ENCODE measurements around the gene CCL13.

The CCL13 gene

DNA sequence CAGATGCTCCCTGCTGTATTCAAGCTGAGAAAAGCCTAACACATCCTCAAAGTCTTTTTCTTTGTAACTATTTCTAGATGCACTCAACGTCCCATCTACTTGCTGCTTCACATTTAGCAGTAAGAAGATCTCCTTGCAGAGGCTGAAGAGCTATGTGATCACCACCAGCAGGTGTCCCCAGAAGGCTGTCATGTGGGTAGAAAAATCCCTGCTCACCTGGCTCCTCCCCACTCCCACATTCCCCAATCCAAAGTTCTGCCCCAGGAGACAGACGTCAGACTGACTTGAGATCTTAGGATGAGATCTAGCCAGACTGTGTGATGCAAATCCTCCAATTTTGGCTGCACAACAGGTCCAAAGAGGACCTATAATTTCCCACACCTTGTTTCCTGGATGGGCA lies 1.1 kb downstream of the CCL13 start:
- TF ChIP-seq ISL1 (CRISPR knock-in tag; IDR thresholded peaks at IDR 0.05) (no peak), ESRRG (CRISPR knock-in tag; IDR thresholded peaks at IDR 0.05) (no peak), ZFP3 (CRISPR knock-in tag; IDR thresholded peaks at IDR 0.05) (no peak), OSR1 (CRISPR knock-in tag; IDR thresholded peaks at IDR 0.05) (no peak), ZFP30 (CRISPR knock-in tag; IDR thresholded peaks at IDR 0.05) (no peak), POU6F1 (CRISPR knock-in tag; IDR thresholded peaks at IDR 0.05; ENCODE audit: borderline replicate concordance, low read depth) (no peak), GLIS3 (CRISPR knock-in tag; IDR thresholded peaks at IDR 0.05) (no peak), RARB (CRISPR knock-in tag; IDR thresholded peaks at IDR 0.05) (no peak), TCF4 (CRISPR knock-in tag; IDR thresholded peaks at IDR 0.05; ENCODE audit: borderline replicate concordance) (no peak), TSHZ2 (CRISPR knock-in tag; IDR thresholded peaks at IDR 0.05) (no peak), ZNF8 (CRISPR knock-in tag; IDR thresholded peaks at IDR 0.05) (no peak), ARNTL (CRISPR knock-in tag; IDR thresholded peaks at IDR 0.05; ENCODE audit: borderline replicate concordance, low read depth) (no peak), SNAI2 (CRISPR knock-in tag; IDR thresholded peaks at IDR 0.05) (no peak), ZNF565 (CRISPR knock-in tag; conservative IDR thresholded peaks at IDR 0.05; ENCODE audit: low read depth) (no peak), CSDC2 (CRISPR knock-in tag; IDR thresholded peaks at IDR 0.05) (no peak), ZNF70 (CRISPR knock-in tag; IDR thresholded peaks at IDR 0.05) (no peak), ZC3H10 (CRISPR knock-in tag; IDR thresholded peaks at IDR 0.05) (no peak), PATZ1 (CRISPR knock-in tag; IDR thresholded peaks at IDR 0.05; ENCODE audit: borderline replicate concordance) (no peak), PPARA (CRISPR knock-in tag; IDR thresholded peaks at IDR 0.05; ENCODE audit: borderline replicate concordance) (no peak)
- TF ChIP-seq, protein P1, sequence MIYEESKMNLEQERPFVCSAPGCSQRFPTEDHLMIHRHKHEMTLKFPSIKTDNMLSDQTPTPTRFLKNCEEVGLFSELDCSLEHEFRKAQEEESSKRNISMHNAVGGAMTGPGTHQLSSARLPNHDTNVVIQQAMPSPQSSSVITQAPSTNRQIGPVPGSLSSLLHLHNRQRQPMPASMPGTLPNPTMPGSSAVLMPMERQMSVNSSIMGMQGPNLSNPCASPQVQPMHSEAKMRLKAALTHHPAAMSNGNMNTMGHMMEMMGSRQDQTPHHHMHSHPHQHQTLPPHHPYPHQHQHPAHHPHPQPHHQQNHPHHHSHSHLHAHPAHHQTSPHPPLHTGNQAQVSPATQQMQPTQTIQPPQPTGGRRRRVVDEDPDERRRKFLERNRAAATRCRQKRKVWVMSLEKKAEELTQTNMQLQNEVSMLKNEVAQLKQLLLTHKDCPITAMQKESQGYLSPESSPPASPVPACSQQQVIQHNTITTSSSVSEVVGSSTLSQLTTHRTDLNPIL (CRISPR knock-in tag; IDR thresholded peaks at IDR 0.05; ENCODE audit: low read depth), result no peak
- ATAC-seq, result no peak

- no peak for TF ChIP-seq ZNF8 (CRISPR knock-in tag; IDR thresholded peaks at IDR 0.05)
- no peak for TF ChIP-seq PATZ1 (CRISPR knock-in tag; IDR thresholded peaks at IDR 0.05; ENCODE audit: borderline replicate concordance)
- no peak for TF ChIP-seq BACH2 (CRISPR knock-in tag; IDR thresholded peaks at IDR 0.05; ENCODE audit: borderline replicate concordance)
- no peak for TF ChIP-seq ESRRG (CRISPR knock-in tag; IDR thresholded peaks at IDR 0.05)
- TF ChIP-seq POU6F1 (CRISPR knock-in tag; IDR thresholded peaks at IDR 0.05; ENCODE audit: borderline replicate concordance, low read depth), result no peak
- TF ChIP-seq TOX (CRISPR knock-in tag; IDR thresholded peaks at IDR 0.05; ENCODE audit: borderline replicate concordance), result no peak
- no peak for TF ChIP-seq ISL1 (CRISPR knock-in tag; IDR thresholded peaks at IDR 0.05)
- ATAC-seq, result no peak
Observed at GRCh38 chr17:34358631-34359030, 2.4 kb downstream of the CCL13 start.

Measured in SK-N-SH treated with all-trans-retinoic acid at 6 μM for 48 hours (cell line).